GM19035 (cell line): ENCODE results near the gene RMP24.
A peak's percentile ranks its signal among the peaks of the same experiment; 100 is the strongest.

Experiments
- ATAC-seq: cut with Tn5 transposase; IDR thresholded peaks from one replicate; pipeline ENCODE4 v1.9.1; 2021; ENCODE audit not compliant: unreplicated experiment

Gene RMP24

DNA sequence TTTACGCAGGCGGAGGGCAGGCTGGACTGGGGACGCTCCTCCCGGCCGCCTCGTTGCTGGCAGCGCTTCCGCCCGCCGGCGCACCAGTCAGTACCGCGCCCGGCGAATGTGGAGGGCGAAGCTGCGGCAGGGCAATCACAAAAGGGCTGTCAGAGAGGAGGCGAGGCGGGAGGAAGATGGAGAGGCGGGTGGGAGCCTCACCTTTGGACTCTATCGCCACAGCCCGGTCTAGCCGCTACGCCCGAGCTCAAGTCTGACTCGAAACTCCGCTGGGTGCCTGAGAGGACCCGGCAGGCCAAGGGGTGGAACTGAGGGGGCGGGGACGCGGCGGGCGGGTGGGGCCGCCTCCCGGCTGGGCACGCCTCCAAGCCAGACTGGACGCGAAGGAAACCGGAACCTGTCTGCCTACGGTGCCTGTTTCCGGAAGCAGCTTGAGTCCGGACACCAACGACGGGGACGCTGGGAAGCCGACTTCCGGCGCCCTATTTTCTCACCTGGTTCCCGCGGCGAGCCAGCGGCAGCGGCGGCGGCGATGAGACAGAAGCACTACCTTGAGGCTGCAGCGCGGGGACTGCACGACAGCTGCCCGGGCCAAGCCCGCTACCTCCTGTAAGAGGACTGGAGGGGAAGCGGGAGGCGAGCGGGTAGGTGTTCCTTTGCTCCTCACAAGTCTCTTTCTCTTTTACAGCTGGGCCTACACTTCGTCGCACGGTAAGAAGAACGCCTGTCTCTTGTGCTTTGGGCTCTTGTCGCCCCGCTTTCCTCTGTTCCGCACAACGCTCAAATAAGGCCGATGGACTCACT, at the start of gene RMP24:
Gene RMP24, plus strand, starts transcription at position 483 of the 804 bp plus-strand sequence.
- peak; percentile 92 for ATAC-seq

DNA sequence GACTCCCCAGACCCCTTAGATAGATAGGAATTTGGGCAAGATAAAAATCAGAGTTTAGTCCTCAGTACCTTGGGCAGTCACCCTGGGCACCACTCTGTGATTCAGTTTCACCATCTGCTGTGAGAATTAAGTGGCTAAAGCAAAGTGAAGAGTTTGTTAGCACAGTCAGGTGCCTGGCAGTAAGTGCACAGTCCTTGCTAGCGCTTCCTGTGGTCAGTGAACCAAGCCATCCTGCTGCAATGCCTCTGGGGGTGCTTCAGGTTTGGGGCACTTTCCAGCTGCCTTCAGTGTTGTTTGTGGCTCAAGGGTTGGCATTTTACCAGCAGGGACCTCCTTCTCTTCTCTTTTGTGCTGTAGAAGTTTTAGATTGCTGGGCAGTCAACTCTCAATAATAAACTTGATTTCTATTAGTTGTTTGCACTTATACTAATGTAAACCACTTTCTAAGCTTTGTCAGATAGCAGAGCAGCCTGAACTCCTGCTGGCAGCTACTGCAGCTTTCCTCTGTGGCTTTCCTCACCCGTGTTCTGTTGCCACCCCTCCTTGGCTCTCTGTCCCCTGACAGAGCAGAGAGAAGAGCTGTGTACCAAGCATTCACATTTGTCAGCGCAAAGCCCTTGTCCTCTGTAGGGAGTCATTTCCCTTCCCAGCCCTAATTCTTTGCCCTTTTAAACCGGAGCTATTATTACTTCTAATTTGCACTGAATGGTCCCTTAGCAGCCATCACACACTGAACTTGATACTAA, 48.4 kb upstream of the RMP24 start:
- ATAC-seq, result no peak

DNA sequence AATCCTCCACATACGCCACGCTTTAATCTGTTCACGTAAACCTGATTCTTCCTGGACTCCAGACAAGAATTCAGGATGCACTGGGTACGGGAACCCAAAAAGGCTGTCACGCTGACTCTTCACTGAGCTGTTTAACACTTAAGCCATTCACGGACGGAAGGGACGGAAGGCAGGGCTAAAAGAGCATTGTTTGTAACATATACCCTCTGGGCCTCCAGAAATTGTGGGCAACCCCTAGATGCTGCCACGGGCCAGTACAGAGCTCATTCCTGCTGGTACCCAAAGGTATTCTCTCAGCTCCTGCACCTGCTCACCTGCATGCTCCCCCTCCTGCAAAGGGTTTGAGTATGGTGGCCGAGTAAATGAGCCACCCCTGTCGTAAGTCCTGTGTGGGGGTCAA, 45.6 kb upstream of the RMP24 start:
- no peak for ATAC-seq

DNA sequence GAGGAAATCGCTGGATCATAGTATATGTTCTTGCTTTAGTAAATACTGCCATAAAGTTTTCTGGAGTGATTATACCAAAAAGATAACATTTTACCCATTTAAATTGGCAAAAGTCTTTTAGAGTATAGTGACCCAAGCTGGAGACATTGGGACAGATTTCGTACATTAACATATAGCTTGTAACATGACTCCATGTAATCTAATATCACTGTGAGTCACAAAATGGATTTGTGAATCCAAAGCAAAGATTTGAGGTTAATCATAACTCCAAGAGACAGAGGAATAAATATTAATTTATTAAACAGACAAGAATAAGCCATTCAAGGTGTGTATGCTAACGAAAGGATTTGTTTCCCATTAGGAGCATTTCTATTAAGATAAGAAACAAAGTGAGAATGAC, 45.0 kb upstream of the RMP24 start:
- ATAC-seq, result no peak

DNA sequence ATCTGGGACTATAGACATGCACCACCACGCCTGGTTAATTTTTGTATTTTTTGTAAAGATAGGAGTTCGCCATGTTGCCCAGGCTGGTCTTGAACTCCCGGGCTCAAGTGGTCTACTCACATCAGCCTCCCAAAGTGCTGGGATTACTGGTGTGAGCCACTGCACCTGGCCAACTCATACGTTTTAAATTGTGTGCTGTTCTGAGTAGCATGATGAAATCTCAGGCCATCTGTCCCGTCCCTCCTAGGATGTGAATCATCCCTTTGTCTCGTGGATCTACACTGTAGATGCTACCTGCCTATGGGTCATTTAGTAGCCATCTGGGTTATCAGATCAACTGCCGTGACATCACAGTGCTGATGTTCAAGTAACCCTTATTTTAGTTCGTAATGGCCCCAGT, 38.5 kb upstream of the RMP24 start:
- ATAC-seq, result no peak

DNA sequence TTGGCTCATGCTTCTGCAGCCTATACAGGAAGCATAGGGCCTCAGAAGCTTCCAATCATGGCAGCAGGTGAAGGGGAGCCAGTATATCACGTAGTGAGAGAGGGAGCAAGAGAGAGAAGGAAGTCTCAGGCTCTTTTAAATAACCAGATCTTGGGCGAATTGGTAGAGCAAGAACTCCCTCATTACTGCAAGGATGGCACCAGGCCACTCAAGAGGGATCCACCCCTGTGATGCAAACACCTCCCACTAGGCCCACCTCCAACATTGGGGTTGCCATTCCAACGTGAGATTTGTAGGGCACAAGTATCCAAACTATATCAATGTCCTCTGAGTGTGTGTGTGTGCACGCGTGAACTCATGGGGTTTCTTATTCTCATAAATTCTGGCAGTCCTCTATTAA, 37.6 kb upstream of the RMP24 start:
- no peak for ATAC-seq

DNA sequence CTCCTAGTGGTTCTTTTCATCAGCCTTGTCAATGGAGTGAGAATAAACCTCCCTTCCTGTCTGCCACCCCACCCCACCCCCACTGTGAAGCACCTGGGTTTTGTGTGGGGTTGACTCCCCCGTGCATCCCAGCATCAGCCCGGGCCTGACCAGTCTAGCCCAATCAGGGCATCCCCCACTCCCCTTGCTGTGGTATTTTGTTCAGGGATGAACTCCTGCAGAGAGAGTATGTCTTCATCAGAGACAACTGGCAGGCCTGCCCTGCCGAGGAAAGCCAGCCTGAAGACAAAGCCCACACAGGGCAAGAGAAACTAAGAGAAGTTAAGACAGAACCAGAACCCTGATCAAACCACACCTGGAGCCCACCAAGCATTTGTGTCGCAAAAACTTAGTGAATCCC, 36.7 kb upstream of the RMP24 start:
- no peak for ATAC-seq

DNA sequence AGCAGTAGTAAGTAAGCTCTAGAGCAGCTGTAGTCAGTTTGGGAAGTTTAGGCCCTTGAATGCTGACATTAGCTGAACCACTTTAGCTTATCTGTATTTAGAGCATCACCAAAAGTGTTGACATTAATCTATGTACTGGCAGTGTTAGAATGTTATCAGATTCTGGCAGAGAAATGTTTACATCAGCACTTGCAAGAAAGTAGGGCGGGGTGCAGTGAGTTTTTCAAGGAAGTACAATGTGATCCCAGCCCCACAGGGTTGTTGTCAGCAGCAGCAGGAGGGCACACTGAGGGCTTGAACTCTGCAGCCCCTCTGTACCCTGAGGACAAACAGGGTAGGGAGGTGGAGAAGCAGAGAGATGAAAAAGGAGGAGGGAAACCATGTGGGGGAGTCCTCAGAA, 35.5 kb upstream of the RMP24 start:
- no peak for ATAC-seq

DNA sequence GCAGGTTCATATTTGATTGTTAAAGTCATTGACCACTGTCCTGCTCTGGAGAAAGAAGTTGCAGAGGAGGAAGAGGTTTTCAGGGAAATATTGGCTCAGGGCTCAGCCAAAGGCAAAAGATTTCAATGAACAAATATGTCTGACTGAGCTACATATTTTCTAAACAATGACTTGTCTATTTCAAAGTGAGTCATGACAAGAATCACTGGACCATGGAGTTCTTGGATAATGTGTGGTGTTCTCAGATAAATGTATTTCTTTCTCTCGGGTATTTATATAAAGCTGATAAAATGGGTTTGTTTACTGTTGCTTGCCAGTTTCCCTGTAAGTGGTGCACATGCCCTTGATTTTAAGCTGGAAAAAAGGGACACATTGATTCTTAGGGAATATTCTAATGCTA, 34.3 kb upstream of the RMP24 start:
- no peak for ATAC-seq

DNA sequence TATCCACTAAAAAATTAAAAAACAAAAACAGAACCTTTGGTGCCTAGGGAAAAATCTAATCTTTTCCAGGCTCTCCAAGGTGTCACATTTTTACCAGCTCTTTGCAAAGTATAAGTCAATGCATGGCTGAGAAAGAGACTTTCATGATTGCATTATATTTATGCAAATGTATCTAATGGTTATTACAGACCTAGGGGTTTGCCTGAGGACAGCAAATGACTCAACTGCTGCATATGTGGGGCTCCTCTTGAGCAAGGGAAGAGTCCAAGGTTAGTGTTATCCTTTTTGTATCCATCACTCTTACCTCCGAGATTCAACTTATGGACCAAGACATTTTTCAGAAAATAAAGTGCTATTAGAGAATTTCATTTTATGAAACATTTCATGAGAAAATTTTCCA, 33.9 kb upstream of the RMP24 start:
- no peak for ATAC-seq

DNA sequence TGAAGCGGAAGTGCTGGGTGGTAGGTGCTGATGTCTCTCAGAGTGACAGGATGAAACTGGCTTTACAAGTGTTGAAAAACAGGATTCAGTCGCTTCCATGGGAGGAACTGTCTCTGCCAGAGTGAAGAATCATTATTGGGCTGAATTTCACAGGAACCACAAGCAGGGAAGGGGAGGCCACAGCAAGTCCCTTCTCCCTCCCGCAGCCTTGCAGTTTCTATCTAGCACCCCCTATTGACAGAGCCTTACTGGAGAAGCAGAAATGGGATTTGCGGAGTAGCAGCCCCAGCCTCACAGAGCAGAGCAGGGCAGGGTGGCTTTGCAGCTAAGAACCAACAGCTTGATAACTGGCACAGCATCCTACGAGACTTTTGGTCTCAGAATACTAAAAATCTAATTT, 33.3 kb upstream of the RMP24 start:
- no peak for ATAC-seq

DNA sequence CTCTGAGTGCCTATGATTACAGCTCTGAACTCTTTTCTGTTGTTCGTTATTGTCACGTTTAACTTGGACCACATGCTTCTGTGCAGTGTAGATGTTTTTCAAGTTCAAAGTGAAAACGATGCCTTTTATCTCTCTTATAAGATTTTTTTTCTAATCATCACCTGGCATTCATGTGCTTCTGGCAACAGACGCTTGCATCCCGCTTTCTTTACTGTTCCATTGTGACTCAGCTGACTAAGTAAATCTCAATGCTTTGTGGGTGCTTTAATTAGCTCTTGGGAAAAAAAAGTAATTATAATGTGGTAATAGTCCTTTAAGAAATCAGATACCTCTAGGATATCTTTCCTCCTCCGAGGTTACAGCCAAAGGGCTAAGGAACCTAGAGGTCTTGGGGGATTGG, 31.2 kb upstream of the RMP24 start:
- no peak for ATAC-seq

DNA sequence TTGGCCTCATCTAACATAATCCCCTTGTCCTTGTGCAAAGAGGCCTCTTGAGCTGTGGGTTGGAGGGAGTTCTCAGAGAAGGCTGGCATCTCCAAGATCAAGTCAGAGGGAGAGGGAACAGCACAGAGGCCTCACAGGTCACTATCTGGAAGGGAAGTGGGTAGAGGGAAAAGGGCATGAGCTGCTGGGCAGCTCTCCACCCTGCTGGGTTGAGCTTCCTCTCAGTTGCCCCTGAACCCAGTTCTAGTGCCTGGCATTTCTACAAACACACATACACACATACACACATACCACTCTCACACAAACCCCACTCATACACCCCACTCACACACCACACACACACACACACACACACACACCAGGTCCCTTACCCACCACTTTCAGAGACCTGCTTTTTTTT, 30.3 kb upstream of the RMP24 start:
- ATAC-seq, result no peak

DNA sequence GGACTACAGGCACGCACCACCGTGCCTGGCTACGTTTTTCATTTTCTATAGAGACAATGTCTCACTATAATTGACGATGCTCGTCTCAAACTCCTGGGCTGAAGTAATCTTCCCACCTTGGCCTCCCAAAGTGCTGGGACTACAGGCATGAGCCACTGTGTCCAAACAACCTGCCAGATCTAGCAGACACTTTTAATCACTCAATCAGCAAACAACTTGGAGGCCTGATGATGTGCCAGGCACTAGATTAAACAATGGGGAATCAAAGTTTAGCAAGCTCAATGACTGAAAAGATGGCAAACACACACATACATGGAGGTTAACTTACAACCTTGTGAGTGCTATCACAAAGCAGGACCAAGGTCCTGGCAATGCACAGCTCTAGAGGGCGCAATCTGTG, 29.8 kb upstream of the RMP24 start:
- ATAC-seq, result no peak

DNA sequence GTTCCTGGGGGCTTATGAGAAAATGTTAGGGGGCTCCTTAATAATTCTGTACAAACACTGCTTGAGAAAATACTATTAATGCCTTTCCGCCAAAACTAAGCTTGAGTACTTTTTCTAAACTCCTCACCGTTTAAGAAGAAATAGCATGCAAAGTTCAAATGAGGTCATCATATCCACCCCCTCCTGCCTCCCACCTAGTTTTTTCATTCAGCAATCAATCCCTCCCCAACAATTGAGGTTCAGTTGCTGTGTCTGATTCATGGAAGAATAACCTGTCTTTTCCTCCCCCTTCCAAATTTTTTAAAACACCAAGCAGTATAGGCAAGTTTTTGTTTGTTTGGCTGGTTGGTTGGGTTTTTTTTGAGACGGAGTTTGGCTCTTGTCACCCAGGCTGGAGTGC, 24.4 kb upstream of the RMP24 start:
- ATAC-seq, result no peak

DNA sequence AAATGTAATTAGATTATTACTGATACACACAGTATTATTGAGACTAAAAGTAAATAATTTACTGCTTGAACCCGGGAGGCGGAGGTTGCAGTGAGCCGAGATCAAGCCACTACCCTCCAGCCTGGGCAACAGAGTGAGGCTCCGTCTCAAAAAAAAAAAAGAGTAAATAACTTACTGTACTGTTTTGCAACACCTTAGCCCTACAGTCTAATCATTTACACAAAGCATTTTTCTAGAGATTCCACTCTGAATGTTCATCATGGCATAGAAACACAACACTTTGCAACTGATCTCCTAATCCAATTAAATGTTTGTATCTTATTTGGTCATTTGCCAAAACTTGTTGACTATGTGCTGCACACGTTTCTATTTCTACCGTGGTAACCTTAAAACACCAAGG, 23.4 kb upstream of the RMP24 start:
- no peak for ATAC-seq

DNA sequence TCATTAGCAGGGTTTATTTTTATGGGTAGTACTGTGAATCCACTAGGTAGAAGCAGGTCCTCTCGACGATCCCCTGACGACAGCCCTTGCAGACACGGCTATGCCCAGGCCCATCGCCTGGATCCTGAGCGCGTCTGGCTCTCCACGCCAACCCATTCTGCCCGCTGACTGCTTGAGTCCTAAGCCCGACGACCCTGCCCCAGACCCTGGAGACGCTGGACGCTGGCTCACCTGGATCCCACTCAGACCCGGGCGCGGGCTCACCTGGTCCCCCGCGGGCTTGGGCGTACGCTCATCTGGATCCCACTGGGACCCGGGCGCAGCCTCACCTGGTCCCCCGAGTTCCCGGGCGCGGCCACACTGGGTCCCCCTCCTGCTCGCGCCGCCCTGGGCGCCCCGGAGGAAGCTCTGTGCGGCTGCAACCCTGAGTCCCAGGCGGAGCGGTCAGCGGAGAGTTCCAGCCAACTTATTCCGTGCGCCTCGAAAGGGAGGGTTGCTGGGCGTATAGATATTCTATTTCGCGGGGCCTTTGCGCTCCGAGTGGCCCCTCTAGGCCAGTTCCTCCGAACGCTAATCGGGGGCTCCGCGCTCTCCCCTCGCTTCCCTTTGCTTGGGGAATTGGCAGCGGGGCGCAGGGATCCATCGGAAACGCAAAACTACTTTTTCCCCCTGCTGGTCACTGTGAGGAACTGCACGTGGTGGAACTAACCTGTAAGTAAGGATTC, 22.4 kb upstream of the RMP24 start:
- ATAC-seq, result no peak

DNA sequence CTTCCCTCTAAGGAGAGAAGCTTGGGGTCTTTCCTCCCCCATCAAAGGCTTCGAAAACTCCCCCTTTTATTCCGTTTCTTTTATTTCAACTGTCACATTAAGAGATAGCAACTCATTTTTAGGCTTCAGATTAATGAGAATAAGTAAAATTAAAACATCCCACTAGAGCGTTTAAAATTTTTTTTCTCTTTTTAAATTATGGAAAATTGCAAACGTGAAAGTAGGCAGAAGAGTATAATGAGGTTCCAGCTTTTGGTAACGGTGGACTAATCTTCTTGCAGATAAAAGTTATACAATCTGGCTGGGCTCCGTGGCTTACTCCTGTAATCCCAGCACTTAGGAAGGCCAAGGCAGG, 21.9 kb upstream of the RMP24 start:
- no peak for ATAC-seq

DNA sequence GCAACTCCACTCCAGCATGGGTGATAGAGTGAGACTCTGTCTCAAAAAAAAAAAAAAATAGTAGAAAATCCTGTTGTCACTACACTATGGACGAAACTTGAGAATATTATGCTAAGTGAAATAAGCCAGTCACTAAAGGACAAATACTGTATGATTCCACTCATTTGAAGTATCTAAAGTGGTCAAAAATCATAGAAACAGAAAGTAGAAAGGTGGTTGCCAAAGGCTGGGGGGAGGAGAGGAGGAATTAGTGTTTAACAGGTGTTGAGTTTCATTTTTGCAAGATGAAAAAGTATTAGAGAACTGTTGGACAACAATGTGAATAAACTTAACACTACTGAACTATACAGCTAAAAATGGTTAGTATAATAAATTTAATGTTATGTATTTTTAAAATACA, 18.8 kb upstream of the RMP24 start:
- no peak for ATAC-seq

DNA sequence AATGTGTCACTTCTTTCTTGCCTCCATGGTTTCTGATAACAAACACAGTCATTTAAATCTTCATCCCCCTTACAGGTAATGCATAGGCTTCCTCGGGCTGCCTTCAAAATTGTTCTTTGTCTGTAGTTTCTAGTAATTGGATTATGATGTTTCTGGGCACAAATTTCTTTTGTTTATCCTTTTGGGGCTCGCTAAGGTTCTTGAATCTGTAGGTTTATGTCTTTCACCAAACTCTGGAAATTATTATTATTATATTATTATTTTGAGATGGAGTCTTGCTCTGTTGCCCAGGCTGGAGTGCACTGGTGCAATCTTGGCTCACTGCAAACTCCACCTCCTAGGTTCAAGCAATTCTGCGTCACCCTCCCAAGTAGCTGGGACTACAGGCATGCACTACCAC, 16.3 kb upstream of the RMP24 start:
- ATAC-seq, result no peak

DNA sequence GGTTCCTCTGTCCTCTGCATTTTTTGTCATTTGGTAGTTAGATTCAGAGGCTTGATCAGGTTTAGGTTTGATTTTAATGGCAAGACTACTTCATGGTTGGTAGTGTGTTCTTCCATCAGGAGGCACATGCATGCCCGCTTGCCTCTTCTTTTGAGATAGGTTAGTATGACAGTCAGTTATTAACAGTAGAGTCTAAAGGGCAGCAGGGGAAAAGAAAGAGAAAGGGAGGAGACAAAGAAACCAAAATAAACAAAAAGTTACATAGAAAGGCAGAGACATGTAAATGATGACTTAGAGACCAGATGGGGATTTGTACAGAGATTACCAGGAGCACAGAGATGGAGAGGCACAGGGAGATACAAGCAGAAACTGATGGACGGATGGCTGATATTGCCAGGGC, 10.2 kb upstream of the RMP24 start:
- no peak for ATAC-seq

DNA sequence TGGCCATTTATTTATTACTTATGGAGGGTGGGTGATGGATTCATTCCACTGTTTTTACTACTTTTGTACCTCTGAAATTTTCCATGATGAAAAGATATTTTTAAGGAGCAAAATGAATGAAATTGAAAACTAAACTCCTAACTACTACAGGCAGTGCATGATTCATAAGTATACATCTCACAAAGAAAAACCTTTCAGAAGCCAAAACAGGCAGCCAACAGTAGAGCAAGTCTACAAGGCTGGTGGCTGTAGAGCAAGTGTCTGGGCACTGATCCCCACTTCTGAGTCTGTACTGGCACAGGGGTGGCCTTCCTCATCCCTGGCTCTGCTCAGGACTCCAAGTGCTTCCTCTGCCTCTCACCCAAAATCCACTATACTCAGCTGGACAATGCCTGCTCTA, 8.2 kb upstream of the RMP24 start:
- no peak for ATAC-seq
